Osteocyte (in vitro differentiated cells): Measurements from ENCODE around the gene ZFAND2A. TPM values are rescaled to one million over a fixed set of nuclear protein-coding genes. Genes with fewer than 3 reads are reported as not detected.

Experiments
- DNase-seq: peaks from one replicate; pipeline ENCODE4 v3.0.0; 2021; ENCODE audit warnings: mixed read lengths; ENCODE audit not compliant: unreplicated experiment; ENCODE audit errors: extremely low spot score
- H3K27ac Mint-ChIP-seq: one replicate; pipeline ENCODE4 v1.8.0; 2021; ENCODE audit warnings: mild to moderate bottlenecking, mixed read lengths; ENCODE audit not compliant: unreplicated experiment
- H3K27me3 Mint-ChIP-seq: one replicate; pipeline ENCODE4 v1.8.0; 2021; ENCODE audit warnings: mixed read lengths; ENCODE audit not compliant: unreplicated experiment
- H3K36me3 Mint-ChIP-seq: one replicate; pipeline ENCODE4 v1.8.0; 2021; ENCODE audit warnings: mixed read lengths; ENCODE audit not compliant: unreplicated experiment
- H3K4me1 Mint-ChIP-seq: one replicate; pipeline ENCODE4 v1.8.0; 2021; ENCODE audit warnings: mixed read lengths; ENCODE audit not compliant: unreplicated experiment
- H3K4me3 Mint-ChIP-seq: one replicate; pipeline ENCODE4 v1.8.0; 2021; ENCODE audit warnings: mild to moderate bottlenecking, moderate library complexity, mixed read lengths; ENCODE audit not compliant: unreplicated experiment
- H3K9me3 Mint-ChIP-seq: one replicate; pipeline ENCODE4 v1.8.0; 2021; ENCODE audit warnings: mixed read lengths; ENCODE audit not compliant: unreplicated experiment
- CTCF ChIP-seq: fragments of 200-600 bp; sonication (generic); IDR thresholded peaks from 2 replicates; pipeline ENCODE4 v1.5.0; 2021; ENCODE audit warnings: antibody characterized with exemption, mild to moderate bottlenecking, moderate library complexity
- total RNA-seq: library from RNA; stranded (reverse); gene quantifications from 2 replicates; pipeline ENCODE4 v1.2.1, GENCODE V29; 2021

ZFAND2A gene
- total RNA-seq, 1 donor from 2014 or later = 18.3 TPM

- no peak overlapping the region for H3K4me3 Mint-ChIP-seq
- H3K9me3 Mint-ChIP-seq = no peaks in the 10 kb centered on the region
- peaks cover 10% of the 10 kb centered on the region for H3K4me1 Mint-ChIP-seq
- H3K27me3 Mint-ChIP-seq = no peaks in the 10 kb centered on the region
- DNase-seq = no peak
- peak overlapping the region; percentile 60 for H3K27ac Mint-ChIP-seq
- no peak for TF ChIP-seq CTCF
- H3K36me3 Mint-ChIP-seq = peaks cover 4% of the 10 kb centered on the region
These were observed 47.9 kb downstream of the ZFAND2A start for GRCh38 chr7:1112109-1112508.

GRCh38 chr7:1111156-1111555 is 48.8 kb downstream of the ZFAND2A start:
- no peak for TF ChIP-seq CTCF
- no peak overlapping the region for H3K4me3 Mint-ChIP-seq
- DNase-seq = no peak

DNA sequence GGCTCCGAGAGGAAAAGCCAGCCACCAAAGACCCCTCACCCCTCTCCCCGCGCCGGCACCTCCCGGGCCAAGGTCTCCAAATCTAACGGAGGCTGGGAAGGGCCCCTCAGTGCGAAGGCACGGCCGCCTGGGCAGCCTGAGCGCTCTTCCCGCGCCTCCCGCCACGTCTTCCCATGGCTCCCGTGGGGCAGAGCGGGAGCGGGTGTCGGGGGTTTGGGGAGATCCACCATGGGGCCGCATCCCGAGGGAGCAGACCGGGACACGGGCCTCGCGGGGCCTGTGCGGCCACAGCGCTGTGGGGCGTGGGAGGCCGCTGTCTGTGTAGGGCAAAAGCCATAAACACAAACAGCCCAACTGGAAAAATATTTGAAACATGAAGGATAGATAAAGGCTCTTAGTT is 49.6 kb downstream of the ZFAND2A start:
- TF ChIP-seq CTCF = no peak
- Mint-ChIP-seq H3K27ac (no peak overlapping the region), H3K36me3 (peaks cover 6% of the 10 kb centered on the region), H3K9me3 (no peaks in the 10 kb centered on the region), H3K4me3 (no peak overlapping the region), H3K27me3 (no peaks in the 10 kb centered on the region), H3K4me1 (peaks cover 14% of the 10 kb centered on the region)
- DNase-seq = no peak

More at GRCh38 chr7:1111156-1111555, 48.8 kb downstream of the ZFAND2A start:
- Mint-ChIP-seq H3K4me1 (peaks cover 10% of the 10 kb centered on the region), H3K9me3 (no peaks in the 10 kb centered on the region), H3K27ac (peak overlapping the region; percentile 50), H3K36me3 (peaks cover 5% of the 10 kb centered on the region), H3K27me3 (no peaks in the 10 kb centered on the region)

DNA sequence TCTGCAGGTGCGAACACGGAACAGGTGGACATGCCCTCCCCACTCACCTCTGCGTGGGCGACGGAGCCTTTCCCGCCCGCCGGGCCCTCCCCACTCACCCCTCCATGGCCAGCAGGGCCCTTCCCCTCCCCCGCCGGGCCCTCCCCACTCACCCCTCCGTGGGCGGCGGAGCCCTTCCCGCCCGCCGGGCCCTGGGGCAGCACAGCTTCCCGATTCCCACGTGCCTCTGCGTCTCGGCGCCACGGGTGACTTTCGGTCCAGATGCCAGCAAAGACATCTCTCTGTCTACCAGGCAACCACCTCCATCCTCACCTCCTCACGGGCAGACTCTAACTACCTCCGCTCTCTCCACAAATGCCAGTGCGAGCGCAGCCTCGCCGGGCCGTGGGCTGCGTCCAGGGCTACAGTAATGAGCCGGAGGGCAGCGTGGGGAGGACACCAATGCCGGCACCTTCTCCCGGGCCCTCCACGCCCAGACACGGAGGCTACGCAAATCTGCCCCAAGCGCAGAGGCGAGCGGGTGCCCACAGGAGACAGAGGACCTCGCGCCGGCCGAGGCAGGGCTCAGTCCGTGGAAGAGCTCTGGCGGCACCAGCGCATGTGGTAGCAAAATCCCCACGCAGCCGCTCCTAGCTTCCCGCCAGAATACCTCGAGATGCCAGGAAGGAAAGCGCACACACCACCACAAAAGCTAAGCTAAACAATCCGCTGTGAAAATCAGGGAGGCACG is 50.2 kb downstream of the ZFAND2A start:
- Mint-ChIP-seq H3K36me3 (peaks cover 6% of the 10 kb centered on the region), H3K4me1 (peaks cover 20% of the 10 kb centered on the region), H3K27ac (no peak overlapping the region), H3K9me3 (no peaks in the 10 kb centered on the region), H3K27me3 (no peaks in the 10 kb centered on the region), H3K4me3 (no peak overlapping the region)
- TF ChIP-seq CTCF = no peak
- DNase-seq = no peak

DNA sequence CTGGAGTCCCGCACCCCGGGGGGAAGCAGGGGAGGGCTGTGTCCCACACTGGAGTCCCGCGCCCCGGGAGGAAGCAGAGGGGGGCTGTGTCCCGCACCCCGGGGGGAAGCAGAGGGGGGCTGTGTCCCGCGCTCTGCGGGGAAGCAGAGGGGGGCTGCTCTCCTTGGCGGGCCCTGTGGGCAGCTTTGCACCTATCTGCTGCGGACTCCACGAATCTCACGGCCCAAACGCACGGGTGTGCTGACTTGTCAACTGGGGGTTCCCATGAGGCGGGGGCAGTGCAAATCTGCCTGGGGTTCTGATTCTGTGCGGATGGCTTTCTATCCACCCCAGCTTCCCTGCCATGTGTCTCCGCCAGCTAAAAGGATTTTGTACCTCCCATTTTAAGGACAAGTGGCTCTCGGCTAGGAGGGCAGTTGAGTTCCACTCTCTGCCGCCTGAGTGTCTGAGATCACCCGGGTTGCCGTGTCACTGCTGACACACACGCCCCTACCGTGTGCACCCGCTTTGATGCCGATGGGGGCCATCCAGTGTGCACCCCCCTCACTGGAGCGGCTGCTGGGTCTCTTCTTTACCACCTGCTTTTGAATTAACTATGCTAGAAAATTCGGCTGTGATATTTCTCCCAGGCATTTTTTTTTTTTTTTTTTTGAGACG is 51.6 kb downstream of the ZFAND2A start:
- DNase-seq = no peak
- TF ChIP-seq CTCF = no peak
- H3K9me3 Mint-ChIP-seq = no peaks in the 10 kb centered on the region
- no peak overlapping the region for H3K4me3 Mint-ChIP-seq
- H3K27me3 Mint-ChIP-seq = no peaks in the 10 kb centered on the region
- H3K27ac Mint-ChIP-seq = no peak overlapping the region
- peaks cover 3% of the 10 kb centered on the region for H3K36me3 Mint-ChIP-seq
- peaks cover 32% of the 10 kb centered on the region for H3K4me1 Mint-ChIP-seq
